ENCODE measurements around the gene PNPLA2.

PNPLA2 gene

DNA sequence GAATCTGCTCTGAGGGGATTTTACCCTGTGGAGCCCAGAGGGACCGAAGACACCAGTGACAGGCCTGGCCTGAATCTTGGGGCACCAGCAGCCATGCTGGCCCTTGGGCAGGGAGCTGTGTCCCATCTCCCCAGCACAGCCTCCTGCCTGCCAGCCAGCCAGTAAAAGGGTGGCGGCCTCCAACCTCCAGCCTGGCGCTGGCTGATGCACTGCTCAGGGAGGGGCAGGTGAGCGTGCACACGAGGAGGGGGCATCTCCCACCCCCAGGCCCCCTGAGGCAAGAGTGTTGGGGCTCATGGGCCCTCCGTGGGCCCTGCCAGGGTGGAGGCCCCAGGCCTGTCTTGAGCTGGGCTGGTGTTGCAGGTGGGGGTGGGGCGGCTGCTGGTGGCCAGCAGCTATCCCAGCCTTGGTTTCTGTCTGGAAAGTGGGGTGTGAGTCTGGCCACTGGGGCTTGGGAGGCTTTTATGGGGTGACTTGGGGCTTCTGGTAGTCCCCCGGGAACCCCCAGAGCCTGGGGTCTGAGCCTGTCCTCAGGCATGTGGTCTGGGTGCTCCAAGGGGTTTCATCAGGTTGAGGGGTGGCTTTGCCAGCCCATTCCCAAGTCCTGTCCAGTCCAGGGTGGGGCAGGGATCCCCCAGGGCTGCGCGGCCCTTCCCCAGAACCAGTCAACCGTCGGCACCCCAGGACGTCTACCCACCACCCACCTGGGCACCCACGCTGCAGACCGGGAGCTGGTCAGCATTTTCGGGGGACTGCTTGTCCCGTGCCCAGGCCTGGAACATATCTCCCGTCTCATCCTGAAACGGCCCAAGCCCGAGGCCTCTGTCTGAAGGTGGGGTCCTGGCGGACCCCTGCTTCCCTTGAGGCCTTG is 41.8 kb downstream of the PNPLA2 start:
- no peak for DNase-seq (ENCODE audit: low read depth)

DNA sequence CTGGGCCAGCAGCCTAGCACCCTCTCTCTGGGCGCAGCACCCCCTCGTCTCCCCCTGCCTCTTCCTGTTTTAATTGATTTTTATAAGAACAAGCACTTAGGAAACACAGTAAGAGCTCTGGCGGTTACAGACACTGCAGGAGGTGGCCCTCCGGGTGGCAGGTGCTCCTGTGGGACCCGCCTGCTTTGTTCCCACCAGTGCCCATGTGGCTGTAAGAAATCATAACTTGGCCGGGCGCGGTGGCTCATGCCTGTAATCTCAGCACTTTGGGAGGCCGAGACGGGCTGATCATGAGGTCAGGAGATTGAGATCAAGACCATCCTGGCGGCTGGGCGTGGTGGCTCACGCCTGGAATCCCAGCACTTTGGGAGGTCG is 42.4 kb downstream of the PNPLA2 start:
- no peak for DNase-seq (ENCODE audit: low read depth)

DNA sequence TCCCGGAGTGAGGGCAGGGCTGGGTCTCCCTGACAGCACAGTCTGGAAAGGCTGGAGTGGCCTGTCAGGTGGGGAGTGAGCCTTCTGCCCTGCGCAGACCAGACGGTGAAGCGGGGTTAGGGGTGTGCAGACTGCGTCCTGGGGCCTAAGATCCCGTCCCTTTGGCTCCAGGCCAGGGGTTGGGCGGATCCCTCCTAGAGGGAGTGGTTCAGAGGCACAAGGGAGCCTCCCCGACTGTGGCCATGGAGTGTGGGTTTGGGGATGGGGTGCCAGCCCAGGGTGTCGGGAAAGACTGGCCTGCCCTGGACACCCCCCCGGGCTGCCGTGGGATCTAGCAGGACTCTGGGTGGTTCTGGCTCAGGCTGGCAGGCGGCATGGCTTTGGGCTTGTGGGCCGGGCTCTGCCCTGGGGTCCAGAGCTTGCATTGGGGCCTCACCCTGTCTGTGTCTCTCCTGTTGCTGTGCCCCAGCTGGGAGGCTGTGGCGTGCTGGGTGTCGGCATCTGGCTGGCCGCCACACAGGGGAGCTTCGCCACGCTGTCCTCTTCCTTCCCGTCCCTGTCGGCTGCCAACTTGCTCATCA is 43.5 kb downstream of the PNPLA2 start:
- no peak for DNase-seq (ENCODE audit: low read depth)

DNA sequence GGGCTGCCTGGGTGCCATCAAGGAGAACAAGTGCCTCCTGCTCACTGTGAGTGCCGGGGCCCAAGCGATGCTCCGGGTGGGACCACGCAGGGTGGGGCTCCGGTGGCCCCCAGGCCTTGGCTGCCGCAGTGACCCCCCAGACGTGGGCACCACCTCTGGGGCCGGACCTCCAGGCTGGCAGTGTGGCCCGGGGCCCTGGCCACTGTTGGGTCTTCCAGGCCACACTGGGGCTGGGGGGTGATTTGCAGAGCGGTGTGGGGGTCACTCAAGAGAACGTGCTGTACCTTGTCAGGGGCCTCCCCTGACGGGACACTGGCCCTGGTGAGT is 43.9 kb downstream of the PNPLA2 start:
- no peak for DNase-seq (ENCODE audit: low read depth)

DNA sequence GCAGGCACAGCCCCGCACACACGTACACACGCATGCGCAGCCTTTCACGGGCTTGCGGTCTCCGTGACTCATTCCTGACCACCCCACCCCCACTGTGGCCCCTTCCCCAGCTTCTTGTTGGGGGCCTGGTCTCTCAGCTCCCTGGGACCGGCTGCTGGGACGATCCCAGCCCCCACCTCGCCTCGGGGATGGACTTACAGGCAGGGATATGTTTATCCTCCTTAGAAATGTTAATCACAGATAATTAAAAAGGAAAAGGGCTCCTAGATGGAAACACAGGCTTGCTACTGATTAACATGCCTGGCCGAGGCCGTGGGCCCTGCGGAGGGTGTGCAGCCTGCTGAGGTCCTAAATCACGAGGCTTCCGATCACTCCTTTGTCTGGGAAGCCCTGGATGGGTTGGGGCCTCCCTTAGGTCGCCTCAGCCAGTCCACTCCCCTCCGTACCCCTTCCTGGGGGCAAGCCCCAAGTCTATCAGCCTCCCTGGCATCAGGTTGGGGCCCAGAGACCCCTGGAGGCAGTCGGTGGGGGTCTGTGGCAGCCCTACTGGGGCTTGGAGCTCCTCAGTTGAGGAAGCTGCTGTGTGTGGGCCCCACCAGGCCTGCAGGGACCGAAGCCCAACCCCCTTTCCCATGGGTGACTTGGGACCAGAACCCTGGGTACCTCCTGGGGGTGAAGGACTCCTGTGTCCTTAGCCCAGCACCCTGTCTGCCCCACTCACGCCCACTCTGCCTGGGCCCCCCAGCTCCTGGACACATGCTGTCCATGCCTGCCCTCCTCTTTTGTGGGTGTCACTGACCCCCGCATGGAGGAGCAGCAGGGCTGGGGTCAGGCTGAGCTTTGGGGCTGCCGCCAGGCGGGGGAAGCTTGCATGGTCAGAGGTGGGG is 44.6 kb downstream of the PNPLA2 start:
- DNase-seq (ENCODE audit: low read depth): no peak

DNA sequence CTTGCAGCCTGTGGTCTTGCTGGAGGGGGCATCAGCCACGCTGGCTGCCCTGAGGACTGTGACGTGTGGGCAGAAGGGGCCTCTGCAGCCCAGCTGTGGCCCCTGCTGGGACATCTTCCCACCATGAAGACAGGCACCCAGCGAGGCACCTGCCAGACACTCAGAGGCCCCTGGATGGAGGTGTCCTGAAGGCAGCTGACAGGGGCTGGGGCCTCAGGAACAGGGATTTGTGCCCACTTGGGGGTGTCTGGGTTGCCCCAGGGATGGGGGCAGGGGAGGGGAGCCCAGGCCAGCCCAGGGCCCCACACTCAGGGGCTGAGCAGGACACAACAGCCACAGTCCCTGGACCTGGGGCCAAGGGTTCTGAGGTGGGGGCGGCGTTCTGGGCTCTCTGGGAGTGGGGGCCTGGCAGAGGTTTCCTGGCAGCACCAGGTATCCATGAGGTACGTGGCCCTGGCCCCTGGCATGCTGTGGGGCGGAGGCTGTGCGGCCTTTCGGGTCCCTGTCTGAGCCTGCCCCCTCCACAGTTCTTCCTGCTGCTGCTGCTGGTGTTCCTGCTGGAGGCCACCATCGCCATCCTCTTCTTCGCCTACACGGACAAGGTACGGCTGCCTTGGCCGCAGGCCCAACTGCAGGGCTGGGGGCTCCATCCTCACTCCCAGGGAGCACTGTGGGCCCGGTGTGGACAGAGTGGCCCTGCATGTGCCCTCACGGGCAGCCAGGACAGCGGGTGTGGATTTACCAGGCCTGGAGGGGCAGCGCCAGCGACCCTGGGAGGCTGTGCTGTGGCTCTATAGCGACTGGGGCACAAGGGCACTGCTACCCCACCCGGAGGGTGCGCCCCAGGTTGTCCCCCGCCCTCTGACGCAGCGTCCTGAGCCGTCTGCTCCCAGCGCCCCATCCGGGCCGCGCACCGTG is 45.5 kb downstream of the PNPLA2 start:
- DNase-seq (ENCODE audit: low read depth): no peak

DNA sequence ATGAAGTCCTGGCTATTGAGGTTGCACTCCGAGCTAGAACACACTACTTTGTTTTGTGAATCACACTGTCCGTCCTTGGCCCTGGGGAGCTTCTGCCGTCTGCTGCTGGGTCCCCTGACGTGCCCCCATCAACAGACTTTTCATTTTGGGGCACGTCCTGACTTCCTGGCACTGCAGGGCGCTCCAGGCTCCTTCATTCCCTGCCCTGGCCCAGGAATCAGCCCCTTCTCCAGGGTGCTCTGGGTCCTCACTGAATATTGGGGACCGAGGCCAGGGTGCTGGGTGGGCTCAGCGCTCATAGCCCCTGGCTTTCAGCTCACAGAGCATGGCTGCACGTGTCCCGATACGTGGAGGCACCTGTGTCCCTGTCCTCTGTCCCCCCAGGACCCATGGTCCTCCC is 46.2 kb downstream of the PNPLA2 start:
- no peak for DNase-seq (ENCODE audit: low read depth)

DNA sequence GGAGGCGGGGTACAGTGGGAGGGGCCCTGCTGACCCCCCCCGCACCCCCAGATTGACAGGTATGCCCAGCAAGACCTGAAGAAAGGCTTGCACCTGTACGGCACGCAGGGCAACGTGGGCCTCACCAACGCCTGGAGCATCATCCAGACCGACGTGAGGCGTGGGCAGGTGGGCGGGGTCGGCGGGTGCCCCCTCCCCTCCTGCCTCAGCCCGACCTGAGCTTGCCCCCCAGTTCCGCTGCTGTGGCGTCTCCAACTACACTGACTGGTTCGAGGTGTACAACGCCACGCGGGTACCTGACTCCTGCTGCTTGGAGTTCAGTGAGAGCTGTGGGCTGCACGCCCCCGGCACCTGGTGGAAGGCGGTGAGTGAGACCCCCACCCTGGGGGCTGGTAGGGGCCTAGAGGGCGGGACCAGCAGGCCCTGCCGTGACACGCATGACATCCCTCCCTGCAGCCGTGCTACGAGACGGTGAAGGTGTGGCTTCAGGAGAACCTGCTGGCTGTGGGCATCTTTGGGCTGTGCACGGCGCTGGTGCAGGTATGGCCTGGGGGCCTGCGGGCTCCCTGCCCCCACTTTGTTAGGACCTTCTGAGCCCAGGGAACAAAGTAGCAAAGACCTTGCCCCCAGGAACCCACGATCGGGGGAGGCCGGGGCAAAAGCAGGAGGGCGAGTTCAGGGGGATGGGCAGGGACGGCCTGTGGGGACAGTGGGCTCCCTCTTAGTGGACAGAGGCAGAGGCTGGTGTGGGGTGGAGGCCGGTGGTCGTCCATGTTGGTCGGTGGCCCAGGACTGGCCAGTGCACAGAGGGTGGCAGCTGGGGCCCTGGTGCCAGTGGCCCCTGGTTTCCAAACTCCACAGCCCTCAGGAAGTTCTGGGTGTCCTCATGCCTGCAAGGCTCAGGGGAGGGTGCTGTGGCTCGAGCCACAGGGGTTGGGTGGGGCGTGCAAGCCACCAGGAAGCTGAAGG is 47.0 kb downstream of the PNPLA2 start:
- no peak for DNase-seq (ENCODE audit: low read depth)

DNA sequence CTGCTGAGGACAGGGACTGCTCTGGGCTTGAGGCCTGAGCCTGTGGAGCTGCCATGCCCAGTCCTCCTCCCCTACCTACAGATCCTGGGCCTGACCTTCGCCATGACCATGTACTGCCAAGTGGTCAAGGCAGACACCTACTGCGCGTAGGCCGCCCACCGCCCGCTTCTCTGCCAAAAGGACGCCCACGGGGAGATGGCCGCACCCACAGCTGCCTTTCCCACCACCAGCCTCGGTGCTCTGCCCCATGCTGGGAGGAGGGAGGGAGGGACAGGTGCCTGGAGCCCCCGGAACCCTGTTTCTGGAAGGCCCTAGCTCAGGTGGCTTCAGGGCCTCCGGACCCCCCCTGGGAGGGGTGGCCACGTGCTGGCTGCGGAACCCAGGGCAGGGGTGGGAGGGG is 47.8 kb downstream of the PNPLA2 start:
- DNase-seq (ENCODE audit: low read depth): no peak

DNA sequence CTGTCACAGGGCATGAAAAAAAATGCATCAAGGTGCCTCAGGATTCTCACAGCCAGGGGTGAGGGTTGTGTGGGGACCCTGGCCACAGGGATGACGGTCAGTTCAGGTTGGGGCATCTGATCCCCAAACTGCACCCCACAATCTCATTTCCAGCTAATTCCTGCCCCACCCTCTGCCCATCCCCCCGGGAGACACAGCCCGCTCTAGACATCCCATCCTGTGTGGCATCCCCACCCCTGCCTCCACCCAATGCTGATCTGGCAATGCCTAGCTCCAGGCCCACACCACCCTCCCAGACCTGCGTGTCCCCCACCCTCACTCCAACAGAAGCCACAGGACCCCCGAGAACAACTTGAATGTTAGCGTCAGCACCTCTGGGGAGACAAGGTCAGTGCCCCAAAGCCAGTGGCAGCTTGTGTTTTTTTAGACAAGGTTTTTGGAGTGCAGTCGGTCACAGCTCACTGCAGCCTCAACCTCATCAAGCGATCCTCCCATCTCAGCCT is 49.2 kb downstream of the PNPLA2 start:
- DNase-seq (ENCODE audit: low read depth): no peak

DNA sequence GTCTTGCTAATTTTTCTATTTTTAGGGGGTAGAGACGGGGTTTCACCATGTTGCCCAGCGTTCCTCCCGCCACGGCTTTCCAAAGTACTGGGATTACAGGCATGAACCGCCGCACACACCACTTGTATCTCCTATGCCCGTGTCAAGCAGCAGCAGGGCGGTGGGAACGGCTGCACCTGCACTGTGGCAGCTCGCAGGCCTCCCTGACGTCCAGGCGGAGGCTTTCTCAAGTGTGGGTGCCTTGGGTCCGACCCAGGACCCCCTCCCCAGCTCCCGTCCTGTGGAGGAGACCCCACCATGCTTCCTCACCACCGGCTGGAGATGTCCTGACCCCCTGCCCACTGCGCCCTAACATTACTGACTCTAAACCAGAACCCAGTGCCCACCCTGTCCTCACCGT is 49.7 kb downstream of the PNPLA2 start:
- no peak for DNase-seq (ENCODE audit: low read depth)

DNA sequence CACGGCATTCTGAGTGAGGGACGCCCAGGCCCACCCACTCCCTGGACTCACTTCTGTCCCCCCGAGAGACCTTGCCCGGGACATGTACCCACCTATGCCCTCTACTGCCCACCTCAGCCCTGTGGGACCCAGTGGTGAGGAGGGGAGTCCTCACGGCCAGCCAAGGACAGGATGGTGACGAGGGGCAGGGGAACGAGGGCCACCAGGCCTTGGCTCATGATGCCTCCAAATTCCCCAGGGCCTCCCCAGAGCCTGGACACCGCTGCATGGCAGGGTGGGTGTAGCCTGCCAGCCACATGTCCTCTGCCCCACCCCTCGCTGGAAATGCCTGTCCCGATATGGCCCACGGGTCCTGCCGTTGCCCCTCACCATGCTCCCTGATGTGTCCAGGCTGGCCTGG is 50.1 kb downstream of the PNPLA2 start:
- no peak for DNase-seq (ENCODE audit: low read depth)

DNA sequence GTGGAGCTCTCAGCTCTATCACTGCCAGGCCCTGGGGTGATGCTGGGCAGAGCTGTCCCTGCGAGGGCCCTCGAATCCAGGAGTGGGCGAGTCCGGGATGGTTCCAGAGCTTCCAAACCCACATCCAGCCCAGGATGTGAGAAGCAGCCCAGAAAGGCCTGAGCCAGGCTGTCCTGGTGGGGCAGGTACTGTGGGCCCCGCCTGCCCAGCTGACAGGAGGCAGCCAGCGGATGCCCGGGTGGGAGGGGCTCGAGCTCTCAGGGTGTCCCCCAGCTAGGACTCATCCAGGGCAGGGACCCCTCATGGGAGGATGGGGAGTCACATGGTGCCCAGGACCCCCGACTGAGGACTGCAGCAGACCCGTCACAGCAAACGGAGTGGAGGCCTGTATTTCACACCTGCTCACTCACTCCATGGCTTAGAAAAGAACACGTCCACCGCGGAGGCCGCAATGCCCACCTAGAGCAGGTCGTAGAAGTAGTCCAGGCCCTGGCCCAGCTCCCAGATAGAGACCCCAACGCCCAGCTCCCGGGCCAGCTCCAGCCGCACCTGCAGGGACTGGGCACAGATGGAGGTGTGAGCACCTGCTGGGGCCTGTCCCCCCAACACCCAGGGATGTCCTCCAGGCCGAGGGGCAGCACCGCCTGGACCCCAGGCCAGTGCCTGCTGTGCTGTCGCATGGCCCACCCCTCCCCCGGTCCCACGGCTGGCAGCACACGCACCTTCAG is 50.8 kb downstream of the PNPLA2 start:
- no peak for DNase-seq (ENCODE audit: low read depth)

DNA sequence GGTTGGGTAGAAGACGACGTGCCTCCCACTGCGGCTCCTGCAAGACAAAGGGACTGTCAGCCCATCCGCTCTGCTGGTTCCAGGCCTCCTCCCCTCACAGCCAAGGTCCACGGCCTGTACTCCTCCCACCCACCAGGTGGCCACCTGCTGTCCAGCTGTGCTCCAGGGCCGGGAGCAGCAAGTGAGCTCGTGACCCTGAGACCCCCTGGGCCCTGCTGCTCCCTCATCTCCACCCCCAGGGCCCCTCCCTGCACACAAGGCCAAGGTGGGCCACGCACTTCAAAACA is 51.4 kb downstream of the PNPLA2 start:
- no peak for DNase-seq (ENCODE audit: low read depth)

DNA sequence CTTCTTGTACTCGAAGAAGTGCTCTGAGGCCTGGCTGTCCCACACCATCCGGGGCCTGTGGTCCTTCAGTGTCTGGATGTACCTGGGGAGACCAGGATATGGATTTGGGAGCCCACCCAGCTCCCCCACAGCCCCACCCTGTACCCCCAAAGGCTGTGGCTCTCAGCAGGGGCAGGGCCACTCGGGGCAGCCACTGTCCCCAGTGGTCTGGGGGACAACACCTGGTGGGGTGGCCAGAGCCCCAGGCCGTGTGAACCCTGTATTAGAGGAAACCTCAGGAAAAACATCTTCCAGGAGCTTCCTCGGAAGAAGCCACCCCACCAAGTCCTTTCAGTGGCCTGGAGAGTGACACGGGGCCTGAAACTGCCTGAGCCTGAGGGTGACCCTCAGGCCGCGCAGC is 51.7 kb downstream of the PNPLA2 start:
- no peak for DNase-seq (ENCODE audit: low read depth)

DNA sequence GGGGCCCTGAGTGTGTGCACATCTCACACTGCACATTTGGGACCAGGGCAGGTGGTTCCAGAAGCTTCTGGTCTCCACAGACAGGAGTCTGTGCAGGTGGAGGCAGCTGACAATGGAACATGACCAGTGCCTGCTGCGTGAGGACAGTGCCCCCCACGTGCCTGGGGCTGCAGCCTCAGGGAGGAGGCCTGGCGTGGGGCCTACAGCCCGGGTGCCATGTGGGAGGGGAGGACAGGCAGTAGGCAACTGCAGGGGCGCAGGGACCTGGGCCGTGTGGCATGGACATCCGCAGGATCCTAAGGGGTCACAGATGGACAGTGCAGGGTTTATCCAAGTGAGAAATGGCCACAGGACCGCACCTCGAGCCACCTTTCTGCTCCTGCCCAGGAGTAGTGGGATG is 52.8 kb downstream of the PNPLA2 start:
- no peak for DNase-seq (ENCODE audit: low read depth)

DNA sequence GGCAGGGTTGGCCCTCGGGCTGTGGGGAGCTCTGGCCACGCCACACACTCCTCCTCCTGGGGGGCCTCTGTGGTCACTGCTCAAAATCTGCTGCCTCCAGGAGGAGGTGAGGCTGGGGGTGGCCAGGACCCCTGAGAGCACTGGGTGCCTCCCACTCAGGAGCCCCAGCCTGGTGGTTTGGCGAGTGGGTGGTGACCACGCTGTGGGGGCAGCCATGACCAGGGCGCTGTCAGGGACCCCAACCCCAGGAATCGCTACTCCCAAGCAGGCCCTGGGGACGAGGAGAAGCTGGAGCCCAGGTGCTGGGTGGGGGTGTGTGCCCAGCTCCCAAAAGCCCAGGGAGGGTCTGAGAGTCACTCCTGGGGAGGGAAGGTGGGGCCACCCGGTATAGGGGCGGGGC is 54.1 kb downstream of the PNPLA2 start:
- DNase-seq (ENCODE audit: low read depth): no peak

DNA sequence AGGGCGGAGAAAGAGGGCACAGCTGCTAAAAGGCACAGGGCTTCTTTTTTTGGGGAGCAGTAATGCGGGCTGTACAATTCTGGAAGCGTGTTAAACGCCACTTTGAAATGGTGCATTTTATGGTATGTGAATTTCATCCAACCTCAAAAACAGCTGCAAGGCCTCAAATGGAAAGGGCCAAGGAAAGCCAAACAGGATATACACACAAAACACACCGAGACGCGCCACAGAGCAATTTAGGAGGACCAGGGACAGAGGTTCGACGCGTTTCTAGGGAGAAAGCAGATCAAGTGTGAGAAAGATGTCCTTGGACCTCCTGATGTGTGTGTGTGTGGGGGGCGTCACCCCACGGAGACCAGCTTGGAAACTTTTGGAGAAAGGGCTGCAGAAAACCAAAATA is 55.0 kb downstream of the PNPLA2 start:
- DNase-seq (ENCODE audit: low read depth): no peak

Data from stimulated activated CD8-positive, alpha-beta memory T cell treated with anti-CD3 and anti-CD28 coated beads, Interleukin-7, amount 100 ng/mL, for 24 hours (primary cell).